A673 (cell line): ENCODE data around the gene MARS2.

Experiments
- CTCF ChIP-seq: fragments of 300-800, 200-600 bp; sonication (generic); conservative IDR thresholded peaks from 2 replicates; pipeline ENCODE4 v1.5.1; 2017; ENCODE audit warnings: low read depth, mild to moderate bottlenecking, antibody characterized with exemption, low read length, moderate library complexity, mixed read lengths
- EZH2 ChIP-seq: fragments of 200-600 bp; sonication (generic); IDR thresholded peaks from 2 replicates; pipeline ENCODE4 v1.6.1; 2017; ENCODE audit warnings: borderline replicate concordance, low read depth, mild to moderate bottlenecking, mixed read lengths, antibody characterized with exemption, low read length; ENCODE audit not compliant: poor library complexity, severe bottlenecking

GRCh38 chr2:197727011-197727410 is 21.8 kb downstream of the MARS2 start:
- TF ChIP-seq EZH2 (no peak), CTCF (no peak)
